ENCODE data around the gene TBC1D8. TPM values are rescaled to one million over a fixed set of nuclear protein-coding genes. Genes with fewer than 3 reads are reported as not detected.

The TBC1D8 gene
- total RNA-seq, 1 donor from 2014 or later = 19.9 TPM

DNA sequence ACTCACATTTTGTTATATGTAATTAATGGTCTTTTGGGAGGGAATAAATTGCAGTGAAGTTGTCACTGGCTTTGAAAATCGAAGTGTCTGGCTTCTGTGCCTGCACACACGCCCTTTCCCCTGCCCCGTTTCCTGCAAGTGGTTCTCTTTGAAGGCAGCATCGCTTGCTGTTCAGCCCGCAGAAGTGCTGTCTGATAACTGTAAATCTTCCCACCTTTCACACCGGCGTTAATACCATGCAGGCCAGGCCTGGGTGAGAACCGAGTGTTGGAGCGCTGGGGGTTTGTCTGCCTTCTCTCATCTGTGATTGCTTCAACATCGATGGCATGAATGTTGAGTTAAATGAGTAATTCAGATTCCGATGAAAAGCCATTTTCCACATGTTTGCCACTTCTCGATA lies 187.0 kb downstream of the TBC1D8 start:
- peak; percentile 25 for DNase-seq
- no peaks in the 10 kb centered on the region for H3K9me3 ChIP-seq
- intact Hi-C loops (cut with DNase I) = no loop called here
- no peaks in the 10 kb centered on the region for H3K4me1 ChIP-seq
- no peak overlapping the region for H3K27ac ChIP-seq
- H3K36me3 ChIP-seq = no peaks in the 10 kb centered on the region
- no peak for ATAC-seq
- no peaks in the 10 kb centered on the region for H3K27me3 ChIP-seq
- H3K4me3 ChIP-seq = no peak overlapping the region
- TF ChIP-seq, protein P1, sequence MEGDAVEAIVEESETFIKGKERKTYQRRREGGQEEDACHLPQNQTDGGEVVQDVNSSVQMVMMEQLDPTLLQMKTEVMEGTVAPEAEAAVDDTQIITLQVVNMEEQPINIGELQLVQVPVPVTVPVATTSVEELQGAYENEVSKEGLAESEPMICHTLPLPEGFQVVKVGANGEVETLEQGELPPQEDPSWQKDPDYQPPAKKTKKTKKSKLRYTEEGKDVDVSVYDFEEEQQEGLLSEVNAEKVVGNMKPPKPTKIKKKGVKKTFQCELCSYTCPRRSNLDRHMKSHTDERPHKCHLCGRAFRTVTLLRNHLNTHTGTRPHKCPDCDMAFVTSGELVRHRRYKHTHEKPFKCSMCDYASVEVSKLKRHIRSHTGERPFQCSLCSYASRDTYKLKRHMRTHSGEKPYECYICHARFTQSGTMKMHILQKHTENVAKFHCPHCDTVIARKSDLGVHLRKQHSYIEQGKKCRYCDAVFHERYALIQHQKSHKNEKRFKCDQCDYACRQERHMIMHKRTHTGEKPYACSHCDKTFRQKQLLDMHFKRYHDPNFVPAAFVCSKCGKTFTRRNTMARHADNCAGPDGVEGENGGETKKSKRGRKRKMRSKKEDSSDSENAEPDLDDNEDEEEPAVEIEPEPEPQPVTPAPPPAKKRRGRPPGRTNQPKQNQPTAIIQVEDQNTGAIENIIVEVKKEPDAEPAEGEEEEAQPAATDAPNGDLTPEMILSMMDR (IDR thresholded peaks at IDR 0.05) = no peak

DNA sequence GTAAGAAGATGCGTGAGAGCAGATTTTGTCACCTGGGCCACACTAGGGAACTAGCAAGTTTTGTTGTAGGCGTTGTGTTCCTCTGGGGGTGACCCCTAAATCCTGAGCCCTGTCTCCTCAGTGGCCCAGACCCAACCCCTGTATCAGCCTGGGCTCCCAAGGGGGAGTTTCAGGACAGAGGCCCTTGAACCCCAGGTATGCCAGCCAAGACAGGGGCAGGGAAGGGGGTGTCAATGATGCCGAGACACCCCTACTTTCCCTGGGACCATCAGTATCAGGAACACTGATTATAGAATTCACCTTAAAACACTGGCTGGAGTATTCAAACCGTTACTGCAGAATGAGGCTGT lies 188.2 kb downstream of the TBC1D8 start:
- intact Hi-C loops (cut with DNase I) = no loop called here
- no peaks in the 10 kb centered on the region for H3K27me3 ChIP-seq
- peak; percentile 11 for DNase-seq

DNA sequence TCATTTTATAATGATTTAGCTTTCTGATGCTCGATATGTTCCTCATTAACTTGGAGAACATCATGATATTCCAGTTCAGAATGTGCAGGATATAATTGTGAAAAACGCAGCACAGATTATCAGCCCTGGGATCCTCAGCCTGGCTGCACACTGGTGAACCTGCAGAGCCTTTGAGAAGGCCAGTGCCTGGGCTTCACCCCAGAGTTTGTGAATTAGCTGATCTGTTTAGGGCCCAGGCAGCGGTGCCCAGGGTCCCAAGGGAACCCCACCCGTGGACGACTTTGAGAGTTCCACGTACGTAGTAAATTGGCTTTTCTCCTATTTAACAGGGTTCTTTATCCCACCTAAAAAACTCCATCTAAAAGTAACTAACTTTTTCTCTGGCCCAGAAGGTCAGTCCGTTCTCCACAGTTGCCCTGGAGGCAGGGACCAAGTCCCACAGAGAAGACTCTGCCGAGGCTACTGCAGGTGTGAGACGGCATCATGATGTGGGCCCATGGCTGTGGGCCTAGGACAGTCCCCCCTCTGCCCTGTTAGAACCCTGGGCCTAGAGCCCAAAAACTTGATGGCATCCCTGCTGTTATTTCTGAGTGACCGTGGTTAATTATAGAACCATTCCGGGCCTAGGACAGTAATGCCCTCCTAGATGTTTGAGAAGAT lies 188.7 kb downstream of the TBC1D8 start:
- Histone ChIP-seq H3K9me3 (no peaks in the 10 kb centered on the region), H3K4me1 (peaks cover 9% of the 10 kb centered on the region), H3K36me3 (no peaks in the 10 kb centered on the region), H3K27ac (no peak overlapping the region), H3K27me3 (no peaks in the 10 kb centered on the region), H3K4me3 (no peak overlapping the region)
- no peak for ATAC-seq
- intact Hi-C loops (cut with DNase I) = no loop called here
- TF ChIP-seq, protein P1 (IDR thresholded peaks at IDR 0.05) = no peak
- peak; percentile 21 for DNase-seq

More for the DNA sequence above, 188.2 kb downstream of the TBC1D8 start:
- Histone ChIP-seq H3K36me3 (no peaks in the 10 kb centered on the region), H3K4me1 (peaks cover 6% of the 10 kb centered on the region), H3K4me3 (no peak overlapping the region), H3K27ac (no peak overlapping the region), H3K9me3 (no peaks in the 10 kb centered on the region)
- TF ChIP-seq, protein P1 (IDR thresholded peaks at IDR 0.05) = no peak
- ATAC-seq = no peak

DNA sequence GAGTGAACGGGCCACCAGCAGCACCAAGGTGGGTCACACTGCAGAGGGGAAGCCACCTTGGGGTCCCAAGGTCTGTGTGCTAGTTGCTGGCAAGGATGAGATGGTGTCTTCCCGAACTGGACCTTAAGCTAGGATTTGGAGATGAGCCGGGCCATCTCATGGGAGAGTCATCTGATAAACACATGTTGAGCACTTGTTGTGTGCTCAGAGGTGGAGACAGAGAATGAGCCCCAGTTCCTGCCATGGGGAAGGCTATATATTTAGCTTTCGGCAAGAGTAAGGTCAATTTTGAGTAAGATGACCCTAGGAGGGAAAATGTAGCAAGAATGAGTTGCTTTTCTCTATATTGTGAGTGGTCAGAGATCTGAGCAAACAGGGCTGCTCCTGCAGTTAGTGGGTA lies 190.5 kb downstream of the TBC1D8 start:
- TF ChIP-seq, protein P1 (IDR thresholded peaks at IDR 0.05) = no peak
- peaks cover 15% of the 10 kb centered on the region for H3K4me1 ChIP-seq
- DNase-seq = no peak

DNA sequence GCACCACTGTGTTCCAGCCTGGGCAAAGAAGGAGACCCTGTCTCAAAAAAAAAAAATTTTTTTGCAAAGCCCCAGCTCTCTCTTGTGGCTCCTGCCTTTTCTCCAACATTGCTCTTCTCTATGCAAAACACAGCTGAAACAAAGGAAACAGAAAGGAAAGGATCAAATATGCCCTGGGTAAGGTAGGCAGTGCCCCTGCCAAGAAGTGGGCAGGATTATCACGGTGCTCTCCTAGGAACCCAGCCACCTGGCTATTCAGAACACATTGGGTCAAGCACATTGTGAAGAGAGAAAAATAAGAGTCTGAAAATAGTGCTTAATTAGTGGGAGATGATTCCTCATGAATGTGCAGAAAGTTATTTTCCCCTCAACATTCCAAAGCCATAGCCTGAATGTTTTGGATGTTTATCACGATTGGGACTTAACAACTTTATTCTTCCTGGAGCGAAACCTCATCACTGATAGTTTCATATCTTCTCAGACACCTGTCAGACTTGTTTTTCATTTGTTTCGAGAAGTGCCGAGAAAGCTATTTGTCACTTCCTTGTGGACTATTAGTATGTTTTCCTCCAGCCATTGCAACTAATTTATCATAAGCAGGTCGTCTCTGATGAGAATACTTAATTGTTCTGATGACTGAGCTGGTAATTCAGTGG lies 191.8 kb downstream of the TBC1D8 start:
- ATAC-seq (peak; percentile 17), DNase-seq (no peak)
- TF ChIP-seq, protein P1 (IDR thresholded peaks at IDR 0.05) = no peak
- Histone ChIP-seq H3K4me1 (peaks cover 15% of the 10 kb centered on the region), H3K9me3 (no peaks in the 10 kb centered on the region), H3K36me3 (no peaks in the 10 kb centered on the region), H3K4me3 (no peak overlapping the region), H3K27me3 (no peaks in the 10 kb centered on the region), H3K27ac (no peak overlapping the region)
- intact Hi-C loops (cut with DNase I) = no loop called here

More for the DNA sequence above, 190.5 kb downstream of the TBC1D8 start:
- H3K4me3 ChIP-seq = no peak overlapping the region
- intact Hi-C loops (cut with DNase I) = no loop called here
- H3K27ac ChIP-seq = no peak overlapping the region
- H3K9me3 ChIP-seq = no peaks in the 10 kb centered on the region
- no peaks in the 10 kb centered on the region for H3K36me3 ChIP-seq
- ATAC-seq = no peak
- H3K27me3 ChIP-seq = no peaks in the 10 kb centered on the region
